ENCODE results near the gene TBX20. TPM values are rescaled to one million over a fixed set of nuclear protein-coding genes. Genes with fewer than 3 reads are reported as not detected.
"Not testable (repeated sequence)": the region's sequence is repeated elsewhere in the genome, so short reads cannot be mapped to it uniquely, and the experiment has no call there.

Gene TBX20
- total RNA-seq, 1 experiment from 2014 or later: not detected

- DNase-seq (ENCODE audit: low spot score): no peak
These were observed 1.7 kb upstream of the TBX20 start for GRCh38 chr7:35255443-35256255.

GRCh38 chr7:35254496-35255442 lies 869 bp upstream of the TBX20 start:
- no peak for DNase-seq (ENCODE audit: low spot score)

- no peak for DNase-seq (ENCODE audit: low spot score)
These were observed 515 bp downstream of the TBX20 start for GRCh38 chr7:35253460-35253709.

- DNase-seq (ENCODE audit: low spot score): no peak
These were observed 1.1 kb downstream of the TBX20 start for GRCh38 chr7:35252612-35253459.

GRCh38 chr7:35251606-35252310 lies 2.1 kb downstream of the TBX20 start:
- no peak for DNase-seq (ENCODE audit: low spot score)

GRCh38 chr7:35250941-35251340 lies 3.0 kb downstream of the TBX20 start:
- no peak for DNase-seq (ENCODE audit: low spot score)

- DNase-seq (ENCODE audit: low spot score): no peak
These were observed 3.4 kb downstream of the TBX20 start for GRCh38 chr7:35250452-35250851.

GRCh38 chr7:35249537-35249907 lies 4.4 kb downstream of the TBX20 start:
- no peak for DNase-seq (ENCODE audit: low spot score)

GRCh38 chr7:35248576-35249536 lies 5.0 kb downstream of the TBX20 start:
- no peak for DNase-seq (ENCODE audit: low spot score)

- no peak for DNase-seq (ENCODE audit: low spot score)
These were observed 7.1 kb downstream of the TBX20 start for GRCh38 chr7:35246819-35247218.

- no peak for DNase-seq (ENCODE audit: low spot score)
These were observed 12.0 kb downstream of the TBX20 start for GRCh38 chr7:35241884-35242283.

GRCh38 chr7:35241436-35241835 lies 12.5 kb downstream of the TBX20 start:
- no peak for DNase-seq (ENCODE audit: low spot score)

- not testable (repeated sequence) for DNase-seq (ENCODE audit: low spot score)
These were observed 12.9 kb downstream of the TBX20 start for GRCh38 chr7:35241008-35241407.

GRCh38 chr7:35238456-35238855 lies 15.4 kb downstream of the TBX20 start:
- DNase-seq (ENCODE audit: low spot score): not testable (repeated sequence)

GRCh38 chr7:35232994-35233393 lies 20.9 kb downstream of the TBX20 start:
- no peak for DNase-seq (ENCODE audit: low spot score)

GRCh38 chr7:35231221-35231620 lies 22.7 kb downstream of the TBX20 start:
- not testable (repeated sequence) for DNase-seq (ENCODE audit: low spot score)

- DNase-seq (ENCODE audit: low spot score): not testable (repeated sequence)
These were observed 24.7 kb downstream of the TBX20 start for GRCh38 chr7:35229116-35229780.

- DNase-seq (ENCODE audit: low spot score): not testable (repeated sequence)
These were observed 25.3 kb downstream of the TBX20 start for GRCh38 chr7:35228496-35229051.

GRCh38 chr7:35227438-35227837 lies 26.5 kb downstream of the TBX20 start:
- not testable (repeated sequence) for DNase-seq (ENCODE audit: low spot score)

Measured in HT-29 (cell line).